Adrenal gland (tissue), 12 donors: ENCODE measurements around the gene MYMK. TPM values are rescaled to one million over a fixed set of nuclear protein-coding genes. Genes with fewer than 3 reads are reported as not detected.
"Not testable (repeated sequence)": the region's sequence is repeated elsewhere in the genome, so short reads cannot be mapped to it uniquely, and the experiment has no call there.

Experiments used
- DNase-seq, 7 donors: peaks; one replicate each; pipeline ENCODE4 v3.0.0-alpha.2; 2019 to 2020
- H3K27ac ChIP-seq, 5 donors: fragments of 200-600 bp; sonication (generic) in 4 of 5; 1 replicate in 3 of 5; 2 replicates in 2 of 5; pipeline versions ENCODE4 v1.5.1 to v1.8.0; 2016 to 2020; ENCODE audit warnings: mild to moderate bottlenecking in 1 of 5
- H3K27me3 ChIP-seq: fragments of 200-600 bp; 2 replicates; pipeline ENCODE4 v1.8.0; 2021
- H3K36me3 ChIP-seq, 2 donors: fragments of 200-600 bp; replicated peaks in 1 of 2; 1 replicate in 1 of 2; 2 replicates in 1 of 2; pipeline versions ENCODE4 v1.5.1 to v1.8.0; 2018 to 2022
- H3K4me1 ChIP-seq, 2 donors: fragments of 200-600 bp; replicated peaks in 1 of 2; 1 replicate in 1 of 2; 2 replicates in 1 of 2; pipeline versions ENCODE4 v1.5.1 to v1.8.0; 2018 to 2021
- H3K4me3 ChIP-seq, 4 donors: fragments of 200-600 bp; sonication (generic) in 3 of 4; one replicate each; pipeline ENCODE4 v1.5.1; 2016 to 2018
- H3K9me3 ChIP-seq, 3 donors: fragments of 200-600 bp; sonication (generic) in 1 of 3; replicated peaks in 1 of 3; 1 replicate in 2 of 3; 2 replicates in 1 of 3; pipeline versions ENCODE4 v1.5.1 to v1.8.0; 2016 to 2021
- CTCF ChIP-seq, 6 experiments: fragments of 450-650 bp in 4 of 6; fragments of 200-600 bp in 2 of 6; sonication (generic) in 1 of 6; IDR thresholded peaks; 1 replicate in 5 of 6; 2 replicates in 1 of 6; pipeline versions ENCODE4 v1.5.1 to v1.8.0; 2016 to 2021; ENCODE audit warnings: antibody characterized with exemption in 6 of 6, mild to moderate bottlenecking in 2 of 6, moderate library complexity in 1 of 6
- POLR2A ChIP-seq, 2 donors: fragments of 450-650 bp; IDR thresholded peaks; one replicate each; pipeline ENCODE4 v1.6.1; 2017; ENCODE audit warnings: antibody characterized with exemption in 2 of 2, mild to moderate bottlenecking in 2 of 2, moderate library complexity in 1 of 2
- WGBS, 4 donors: extraction: QIAGEN DNeasy Blood & Tissue Kit in 2 of 4; methylation state at CpG; one replicate each; pipeline versions ENCODE4 v1.1.5 to v1.1.7; 2013 to 2017; 5-methylcytosine and 5-hydroxymethylcytosine counted together
- intact Hi-C, 2 donors: fragments of 100-400 bp; cut with DNase I; formaldehyde crosslinking; loops; one replicate each; pipeline versions ENCODE4 v1.14.1 to v1.15.0; 2022 to 2023
- polyA plus RNA-seq, 3 donors: library from polyadenylated mRNA; stranded (reverse); fragments of 200-250 nt in 2 of 3; fragments of 350-450 nt in 1 of 3; fragmentation: Illumina TruSeq in 1 of 3; extraction: RNeasy Lipid Tissue Mini Kit (QIAGEN cat#74804) in 1 of 3; gene quantifications; one replicate each; pipeline ENCODE4 v1.2.3, GENCODE V29; 2013 to 2014
- total RNA-seq, 9 donors: library from RNA; depleted of rRNA in 4 of 9; stranded (reverse); fragments of >200 nt in 4 of 9; fragments of 120-200 nt in 1 of 9; fragmentation: NEBNext Ultra II Directional in 1 of 9; extraction: Animal tissue kit (Norgen Biotek cat#: 25700) in 1 of 9; gene quantifications; one replicate each; pipeline versions ENCODE4 v1.1.0 to v1.2.4, GENCODE V29; 2013 to 2023
- donor health status: healthy with polysubstance abuse.
- donor health status: Bipolar disorder and iron deficiency.
- donor health status: DM: yes; HTN: yes; CAD: no.
- donor health status: DM: no; HTN: no; CAD: no.
- donor health status: DM: no; HTN: no; CAD: no.
- donor health status: DM: yes; HTN: yes; CAD: no.

MYMK gene
- total and polyA plus RNA-seq, 12 donors = not detected

- Histone ChIP-seq H3K4me1 (peaks cover 0 to 6% of the 10 kb centered on the region in 2 donors), H3K9me3 (no peaks in the 10 kb centered on the region), H3K27me3 (no peaks in the 10 kb centered on the region), H3K4me3 (no peak overlapping the region), H3K27ac (peak overlapping the region in 2 of 5 donors; percentile 55 to 79), H3K36me3 (peaks cover 0 to 7% of the 10 kb centered on the region in 2 donors)
- TF ChIP-seq POLR2A (IDR thresholded peaks at IDR 0.05) = no peak
- peak in 3 of 6 experiments; percentile 5 to 35 (median 28) for TF ChIP-seq CTCF (IDR thresholded peaks at IDR 0.05)
- no peak for DNase-seq
- 64 to 86% (median 77%) methylated on average over 11 of the region's 11 CpGs for WGBS, 4 donors
- intact Hi-C loops = no loop called here
Measured at GRCh38 chr9:133564451-133565116, 39.8 kb upstream of the MYMK start.

GRCh38 chr9:133563814-133564213 lies 39.1 kb upstream of the MYMK start:
- H3K36me3 ChIP-seq, H3K9me3 ChIP-seq, H3K4me1 ChIP-seq, intact Hi-C loops, H3K27ac ChIP-seq, DNase-seq, H3K4me3 ChIP-seq, H3K27me3 ChIP-seq: not testable (repeated sequence)

GRCh38 chr9:133563291-133563796 lies 38.6 kb upstream of the MYMK start:
- WGBS, 4 donors = 11 to 17% (median 15%) methylated on average over 5 to 14 of the region's 14 CpGs
- intact Hi-C loops = no loop called here
- Histone ChIP-seq H3K9me3 (no peaks in the 10 kb centered on the region), H3K27ac (peak overlapping the region in 2 of 5 donors; percentile 21 to 74), H3K27me3 (no peaks in the 10 kb centered on the region), H3K36me3 (peaks cover 0 to 7% of the 10 kb centered on the region in 2 donors), H3K4me1 (peaks cover 7 to 13% of the 10 kb centered on the region in 2 donors), H3K4me3 (no peak overlapping the region)
- peak in 3 of 7 donors; percentile 42 to 50 (median 43) for DNase-seq
- TF ChIP-seq POLR2A (IDR thresholded peaks at IDR 0.05) = no peak

- intact Hi-C loops = no loop called here
- Histone ChIP-seq H3K9me3 (no peaks in the 10 kb centered on the region), H3K4me1 (peaks cover 13 to 19% of the 10 kb centered on the region in 2 donors), H3K27me3 (no peaks in the 10 kb centered on the region), H3K27ac (peak overlapping the region in 2 of 5 donors; percentile 21 to 74), H3K36me3 (peaks cover 0 to 7% of the 10 kb centered on the region in 2 donors), H3K4me3 (no peak overlapping the region)
- WGBS, 4 donors = 17 to 91% (median 63%) methylated on average over 1 to 54 of the region's 54 CpGs
- TF ChIP-seq CTCF (IDR thresholded peaks at IDR 0.05) (no peak), POLR2A (IDR thresholded peaks at IDR 0.05) (no peak)
- no peak for DNase-seq
Measured at GRCh38 chr9:133562611-133563290, 38.0 kb upstream of the MYMK start.

- DNase-seq = no peak
- 20 to 80% (median 73%) methylated on average over 1 to 29 of the region's 32 CpGs for whole genome bisulfite sequencing, 4 donors
- Histone ChIP-seq H3K4me3 (no peak overlapping the region), H3K4me1 (peaks cover 13 to 26% of the 10 kb centered on the region in 2 donors), H3K9me3 (no peaks in the 10 kb centered on the region), H3K27me3 (no peaks in the 10 kb centered on the region), H3K36me3 (peaks cover 0 to 7% of the 10 kb centered on the region in 2 donors), H3K27ac (peak overlapping the region in 1 of 5 donors; percentile 5)
- TF ChIP-seq CTCF (IDR thresholded peaks at IDR 0.05) (no peak), POLR2A (IDR thresholded peaks at IDR 0.05) (no peak)
- intact Hi-C loops = no loop called here
Measured at GRCh38 chr9:133561976-133562554, 37.3 kb upstream of the MYMK start.
